Hepatocyte (in vitro differentiated cells): ENCODE results near the gene GNG13. TPM values are rescaled to one million over a fixed set of nuclear protein-coding genes. Genes with fewer than 3 reads are reported as not detected.

Experiments
- DNase-seq: peaks from one replicate; pipeline ENCODE4 v3.0.0-alpha.2; 2016; ENCODE audit warnings: low spot score
- H2AFZ ChIP-seq: fragments of 200-600 bp; sonication (generic); 2 replicates; pipeline ENCODE4 v1.6.0; 2016; ENCODE audit warnings: antibody characterized with exemption, mild to moderate bottlenecking
- H3K27ac ChIP-seq: fragments of 200-600 bp; sonication (generic); 2 replicates; pipeline ENCODE4 v1.5.1; 2016; ENCODE audit warnings: mild to moderate bottlenecking
- H3K27me3 ChIP-seq: fragments of 200-600 bp; sonication (generic); 2 replicates; pipeline ENCODE4 v1.6.1; 2016
- H3K36me3 ChIP-seq: fragments of 200-600 bp; sonication (generic); replicated peaks from 2 replicates; pipeline ENCODE4 v1.5.1; 2016; ENCODE audit warnings: low read depth; ENCODE audit not compliant: insufficient read depth
- H3K4me1 ChIP-seq: fragments of 200-600 bp; sonication (generic); 2 replicates; pipeline ENCODE4 v1.5.1; 2016; ENCODE audit warnings: mild to moderate bottlenecking, moderate library complexity; ENCODE audit not compliant: insufficient read depth
- H3K4me2 ChIP-seq: fragments of 200-600 bp; sonication (generic); 2 replicates; pipeline ENCODE4 v1.6.0; 2016
- H3K4me3 ChIP-seq: fragments of 200-600 bp; sonication (generic); 2 replicates; pipeline ENCODE4 v1.5.1; 2016; ENCODE audit warnings: mild to moderate bottlenecking
- H3K79me2 ChIP-seq: fragments of 200-600 bp; sonication (generic); 2 replicates; pipeline ENCODE4 v1.6.0; 2017; ENCODE audit warnings: mild to moderate bottlenecking
- H3K9me2 ChIP-seq: fragments of 200-600 bp; sonication (generic); replicated peaks from 2 replicates; pipeline ENCODE4 v1.6.0; 2017; ENCODE audit warnings: mild to moderate bottlenecking; ENCODE audit not compliant: insufficient read depth
- H3K9me3 ChIP-seq: fragments of 200-600 bp; sonication (generic); 2 replicates; pipeline ENCODE4 v1.5.1; 2016; ENCODE audit warnings: low read depth, mild to moderate bottlenecking
- H4K20me1 ChIP-seq: fragments of 200-600 bp; sonication (generic); 2 replicates; pipeline ENCODE4 v1.6.0; 2016; ENCODE audit warnings: mild to moderate bottlenecking; ENCODE audit not compliant: insufficient read depth, poor library complexity, severe bottlenecking
- CTCF ChIP-seq: fragments of 200-600 bp; sonication (generic); IDR thresholded peaks from 2 replicates; pipeline ENCODE4 v1.5.1; 2016; ENCODE audit warnings: antibody characterized with exemption, mild to moderate bottlenecking; ENCODE audit not compliant: poor library complexity
- EZH2 ChIP-seq: fragments of 200-600 bp; sonication (generic); IDR thresholded peaks from 2 replicates; pipeline ENCODE4 v1.6.1; 2016; ENCODE audit warnings: antibody characterized with exemption, mild to moderate bottlenecking, borderline replicate concordance
- EZH2phosphoT487 ChIP-seq: fragments of 200-600 bp; sonication (generic); IDR thresholded peaks from one replicate; pipeline ENCODE4 v1.6.1; 2018; ENCODE audit warnings: antibody characterized with exemption, mild to moderate bottlenecking, low read depth, moderate library complexity; ENCODE audit not compliant: unreplicated experiment, severe bottlenecking
- WGBS: methylation state at CpG from one replicate; pipeline ENCODE4 v1.1.6; 2016; ENCODE audit warnings: low lambda C conversion rate; ENCODE audit errors: missing lambda C conversion rate; 5-methylcytosine and 5-hydroxymethylcytosine counted together
- polyA plus RNA-seq: library from polyadenylated mRNA; unstranded; fragments of >200 nt; fragmentation: Nextera tagmentation; extraction: Ambion mirVana; gene quantifications from 2 replicates; pipeline ENCODE4 v1.2.1, GENCODE V29; 2016
- total RNA-seq: library from RNA; depleted of rRNA; stranded (reverse); fragments of >200 nt; gene quantifications from 2 replicates; pipeline ENCODE4 v1.2.3, GENCODE V29; 2014

Gene GNG13
- total and polyA plus RNA-seq, 2 experiments from 2014 or later = not detected

GRCh38 chr16:765488-765865, 35.1 kb downstream of the GNG13 start:
- Histone ChIP-seq H4K20me1 (no peaks in the 10 kb centered on the region), H3K4me2 (no peak overlapping the region), H3K9me2 (no peaks in the 10 kb centered on the region), H3K4me1 (peaks cover 4% of the 10 kb centered on the region), H2AFZ (no peak overlapping the region), H3K27me3 (no peaks in the 10 kb centered on the region), H3K4me3 (no peak overlapping the region), H3K36me3 (no peaks in the 10 kb centered on the region), H3K9me3 (no peaks in the 10 kb centered on the region), H3K79me2 (no peaks in the 10 kb centered on the region), H3K27ac (no peak overlapping the region)
- TF ChIP-seq EZH2phosphoT487 = no peak
- TF ChIP-seq EZH2 = no peak
- TF ChIP-seq CTCF = no peak
- DNase-seq = no peak
- 94% methylated on average over 29 of the region's 29 CpGs for WGBS

GRCh38 chr16:764848-765487, 35.6 kb downstream of the GNG13 start:
- H3K4me1 ChIP-seq = peaks cover 7% of the 10 kb centered on the region
- H4K20me1 ChIP-seq = no peaks in the 10 kb centered on the region
- H3K9me2 ChIP-seq = no peaks in the 10 kb centered on the region
- H3K9me3 ChIP-seq = no peaks in the 10 kb centered on the region
- no peak overlapping the region for H3K27ac ChIP-seq
- DNase-seq = no peak
- no peak overlapping the region for H3K4me2 ChIP-seq
- no peaks in the 10 kb centered on the region for H3K27me3 ChIP-seq
- no peak overlapping the region for H3K4me3 ChIP-seq
- no peaks in the 10 kb centered on the region for H3K36me3 ChIP-seq
- TF ChIP-seq EZH2phosphoT487 = no peak
- no peak for TF ChIP-seq CTCF
- TF ChIP-seq EZH2 = no peak
- H2AFZ ChIP-seq = no peak overlapping the region
- WGBS = 92% methylated on average over 32 of the region's 38 CpGs
- H3K79me2 ChIP-seq = no peaks in the 10 kb centered on the region

GRCh38 chr16:764184-764750, 36.3 kb downstream of the GNG13 start:
- H3K27me3 ChIP-seq = no peaks in the 10 kb centered on the region
- 91% methylated on average over 17 of the region's 20 CpGs for WGBS
- no peak overlapping the region for H3K4me2 ChIP-seq
- no peak overlapping the region for H3K27ac ChIP-seq
- DNase-seq = no peak
- no peaks in the 10 kb centered on the region for H4K20me1 ChIP-seq
- H3K9me3 ChIP-seq = no peaks in the 10 kb centered on the region
- no peaks in the 10 kb centered on the region for H3K36me3 ChIP-seq
- H3K9me2 ChIP-seq = no peaks in the 10 kb centered on the region
- no peak for TF ChIP-seq CTCF
- TF ChIP-seq EZH2phosphoT487 = no peak
- TF ChIP-seq EZH2 = no peak
- no peak overlapping the region for H2AFZ ChIP-seq
- H3K79me2 ChIP-seq = no peaks in the 10 kb centered on the region
- H3K4me3 ChIP-seq = no peak overlapping the region
- peaks cover 7% of the 10 kb centered on the region for H3K4me1 ChIP-seq
